Upper lobe of left lung (tissue), 6 donors: ENCODE data around the gene AMER3. TPM values are rescaled to one million over a fixed set of nuclear protein-coding genes. Genes with fewer than 3 reads are reported as not detected.

Source experiments
- ATAC-seq, 2 donors: fragments of 200-7000 bp; cut with Tn5 transposase; one replicate each; pipeline ENCODE4 v1.9.1; 2022; ENCODE audit warnings: mild to moderate bottlenecking in 2 of 2, moderate library complexity in 2 of 2; ENCODE audit not compliant: low FRiP score in 2 of 2
- DNase-seq, 2 donors: peaks; one replicate each; pipeline ENCODE4 v3.0.0-alpha.2; 2019 to 2020
- H3K27ac ChIP-seq, 4 donors: fragments of 200-600 bp; sonication (generic); one replicate each; pipeline ENCODE4 v1.5.1; 2016 to 2019
- H3K27me3 ChIP-seq, 4 donors: fragments of 200-600 bp; sonication (generic); one replicate each; pipeline ENCODE4 v1.5.1; 2017 to 2019
- H3K36me3 ChIP-seq, 4 donors: fragments of 200-600 bp; sonication (generic); one replicate each; pipeline ENCODE4 v1.5.1; 2016 to 2019
- H3K4me1 ChIP-seq, 4 donors: fragments of 200-600 bp; sonication (generic); one replicate each; pipeline ENCODE4 v1.5.1; 2018 to 2019
- H3K4me3 ChIP-seq, 4 donors: fragments of 200-600 bp; sonication (generic); one replicate each; pipeline ENCODE4 v1.5.1; 2017 to 2019; ENCODE audit warnings: mild to moderate bottlenecking in 2 of 4, moderate library complexity in 1 of 4
- H3K9me3 ChIP-seq, 4 donors: fragments of 200-600 bp; sonication (generic); one replicate each; pipeline ENCODE4 v1.5.1; 2018 to 2019
- CTCF ChIP-seq, 6 experiments: fragments of 450-650 bp in 4 of 6; fragments of 200-600 bp in 2 of 6; sonication (generic) in 2 of 6; IDR thresholded peaks; one replicate each; pipeline ENCODE4 v1.5.1; 2016 to 2019; ENCODE audit warnings: antibody characterized with exemption in 6 of 6
- EP300 ChIP-seq, 4 donors: sonication (generic); formaldehyde crosslinking; IDR thresholded peaks; one replicate each; pipeline ENCODE4 v1.5.1; 2017; ENCODE audit warnings: antibody characterized with exemption in 4 of 4, control low read depth in 2 of 4
- POLR2A ChIP-seq, 4 donors: fragments of 450-650 bp; IDR thresholded peaks; one replicate each; pipeline ENCODE4 v1.5.1; 2016 to 2017; ENCODE audit warnings: antibody characterized with exemption in 4 of 4, mild to moderate bottlenecking in 2 of 4
- POLR2AphosphoS5 ChIP-seq, 2 donors: sonication (generic); formaldehyde crosslinking; IDR thresholded peaks; one replicate each; pipeline ENCODE4 v1.5.1; 2017; ENCODE audit warnings: antibody characterized with exemption in 2 of 2
- WGBS, 2 donors: methylation state at CpG; one replicate each; pipeline ENCODE4 v1.1.5; 2017 to 2018; 5-methylcytosine and 5-hydroxymethylcytosine counted together
- total RNA-seq, 6 donors: library from RNA; depleted of rRNA in 4 of 6; stranded (reverse); fragments of >200 nt in 4 of 6; gene quantifications; one replicate each; pipeline versions ENCODE4 v1.1.0 to v1.2.1, GENCODE V29; 2016 to 2021
- donor health status: DM: no; HTN: no; CAD: no; lungs with moderate emphysema.
- donor health status: DM: no; HTN: yes; CAD: no; lungs with severe emphysema.

Gene AMER3
- total RNA-seq, 6 donors from 2014 or later, result not detected

GRCh38 chr2:130810490-130810889, 55.1 kb downstream of the AMER3 start:
- no peaks in the 10 kb centered on the region for H3K9me3 ChIP-seq
- H3K27ac ChIP-seq, result no peak overlapping the region
- H3K36me3 ChIP-seq, result no peaks in the 10 kb centered on the region
- DNase-seq (no peak), ATAC-seq (no peak)
- H3K4me1 ChIP-seq, result no peaks in the 10 kb centered on the region
- no peaks in the 10 kb centered on the region for H3K27me3 ChIP-seq
- TF ChIP-seq CTCF (IDR thresholded peaks at IDR 0.05) (no peak), POLR2A (IDR thresholded peaks at IDR 0.05) (no peak), EP300 (IDR thresholded peaks at IDR 0.05) (no peak), POLR2AphosphoS5 (IDR thresholded peaks at IDR 0.05) (no peak)
- WGBS, 2 donors, result 56 to 66% methylated on average over 7 of the region's 7 CpGs
- H3K4me3 ChIP-seq, result no peak overlapping the region

- no peak overlapping the region for H3K4me3 ChIP-seq
- no peaks in the 10 kb centered on the region for H3K27me3 ChIP-seq
- no peaks in the 10 kb centered on the region for H3K9me3 ChIP-seq
- H3K27ac ChIP-seq, result no peak overlapping the region
- TF ChIP-seq POLR2AphosphoS5 (IDR thresholded peaks at IDR 0.05), result no peak
- no peak for TF ChIP-seq CTCF (IDR thresholded peaks at IDR 0.05)
- TF ChIP-seq EP300 (IDR thresholded peaks at IDR 0.05), result no peak
- no peak for TF ChIP-seq POLR2A (IDR thresholded peaks at IDR 0.05)
- DNase-seq (no peak), ATAC-seq (no peak)
- WGBS, 2 donors, result 55 to 81% methylated on average over 5 of the region's 5 CpGs
- no peaks in the 10 kb centered on the region for H3K4me1 ChIP-seq
- H3K36me3 ChIP-seq, result no peaks in the 10 kb centered on the region
Measured at GRCh38 chr2:130813722-130814121, 58.4 kb downstream of the AMER3 start.

- no peaks in the 10 kb centered on the region for H3K9me3 ChIP-seq
- H3K27ac ChIP-seq, result no peak overlapping the region
- no peaks in the 10 kb centered on the region for H3K27me3 ChIP-seq
- no peaks in the 10 kb centered on the region for H3K36me3 ChIP-seq
- TF ChIP-seq POLR2A (IDR thresholded peaks at IDR 0.05) (no peak), CTCF (IDR thresholded peaks at IDR 0.05) (no peak), EP300 (IDR thresholded peaks at IDR 0.05) (no peak), POLR2AphosphoS5 (IDR thresholded peaks at IDR 0.05) (no peak)
- no peak overlapping the region for H3K4me3 ChIP-seq
- DNase-seq (no peak), ATAC-seq (no peak)
- WGBS, 2 donors, result 84 to 100% methylated on average over 2 to 15 of the region's 15 CpGs
- H3K4me1 ChIP-seq, result no peaks in the 10 kb centered on the region
Measured at GRCh38 chr2:130814931-130815680, 59.8 kb downstream of the AMER3 start.

Other genes starting within 250 kb of the AMER3 start
- gene POTEI, start 246.2 kb upstream of the AMER3 start, total RNA-seq, result under 1 TPM in 4 of 6 donors, not detected in 2; under 0.01 to 0.89 (median 0.08) TPM
- gene CFC1B, start 234.3 kb upstream of the AMER3 start, total RNA-seq, result not detected
- under 1 TPM in 2 of 6 donors, not detected in 4; 0.34 to 0.61 TPM for gene CFC1, start 156.0 kb upstream of the AMER3 start, total RNA-seq
- gene POTEJ, start 144.1 kb upstream of the AMER3 start, total RNA-seq, result under 1 TPM in 1 of 6 donors, not detected in 5; 0.30 TPM
- gene GPR148, start 26.5 kb upstream of the AMER3 start, total RNA-seq, result not detected
- 100 to 1,000 TPM in 1 of 6 donors, 10 to 100 TPM in 5; 10.1 to 101 (median 22.5) TPM for gene ARHGEF4, start 81.4 kb downstream of the AMER3 start, total RNA-seq